HEK293T (cell line): ENCODE data around the gene AKR1B1.

Experiments used
- CTCF ChIA-PET: fragments of 350-600 bp; formaldehyde crosslinking; extraction: SDS; loops from one replicate; lab custom pipeline; 2021; ENCODE audit warnings: antibody characterized with exemption, inconsistent platforms; lab: Yijun Ruan, JAX
- POLR2A ChIA-PET: fragments of 350-600 bp; formaldehyde crosslinking; extraction: SDS; loops from one replicate; lab custom pipeline; 2020; ENCODE audit warnings: antibody characterized with exemption, inconsistent platforms; lab: Yijun Ruan, JAX
- DNase-seq: peaks from one replicate; pipeline ENCODE4 v3.0.0; 2012; ENCODE audit warnings: mixed read lengths; ENCODE audit errors: extremely low spot score
- ARNT ChIP-seq: fragments of 450-650 bp; IDR thresholded peaks from 2 replicates; pipeline ENCODE4 v1.6.1; 2017; ENCODE audit warnings: mild to moderate bottlenecking
- BHLHE40 ChIP-seq: fragments of 450-650 bp; IDR thresholded peaks from 2 replicates; pipeline ENCODE4 v1.6.1; 2016; ENCODE audit warnings: mild to moderate bottlenecking, moderate library complexity, borderline replicate concordance
- CTBP1 ChIP-seq: fragments of 450-650 bp; IDR thresholded peaks from 2 replicates; pipeline ENCODE4 v1.6.1; 2016; ENCODE audit warnings: borderline replicate concordance
- ELF4 ChIP-seq: fragments of 450-650 bp; IDR thresholded peaks from 2 replicates; pipeline ENCODE4 v1.6.1; 2017; ENCODE audit warnings: antibody characterized with exemption
- FOXA1 ChIP-seq: fragments of 450-650 bp; IDR thresholded peaks from 2 replicates; pipeline ENCODE4 v1.6.1; 2016; ENCODE audit warnings: mild to moderate bottlenecking
- FOXK2 ChIP-seq: fragments of 450-650 bp; IDR thresholded peaks from 2 replicates; pipeline ENCODE4 v1.6.1; 2016; ENCODE audit warnings: mild to moderate bottlenecking
- FOXM1 ChIP-seq: fragments of 450-650 bp; IDR thresholded peaks from 2 replicates; pipeline ENCODE4 v1.6.1; 2017; ENCODE audit warnings: mild to moderate bottlenecking, borderline replicate concordance
- HDGF ChIP-seq: fragments of 450-650 bp; IDR thresholded peaks from 2 replicates; pipeline ENCODE4 v1.6.1; 2017; ENCODE audit warnings: antibody characterized with exemption, borderline replicate concordance
- L3MBTL2 ChIP-seq: fragments of 450-650 bp; conservative IDR thresholded peaks from 2 replicates; pipeline ENCODE4 v1.6.1; 2016; ENCODE audit warnings: mild to moderate bottlenecking
- LEF1 ChIP-seq: fragments of 450-650 bp; IDR thresholded peaks from 2 replicates; pipeline ENCODE4 v1.6.1; 2017; ENCODE audit warnings: mild to moderate bottlenecking, borderline replicate concordance
- NFRKB ChIP-seq: fragments of 450-650 bp; IDR thresholded peaks from 2 replicates; pipeline ENCODE4 v1.6.1; 2016; ENCODE audit warnings: mild to moderate bottlenecking, moderate library complexity
- SP1 ChIP-seq: fragments of 450-650 bp; IDR thresholded peaks from 2 replicates; pipeline ENCODE4 v1.6.1; 2017
- SUZ12 ChIP-seq: fragments of 450-650 bp; IDR thresholded peaks from 2 replicates; pipeline ENCODE4 v1.6.1; 2016; ENCODE audit warnings: mild to moderate bottlenecking
- TARDBP ChIP-seq: fragments of 450-650 bp; IDR thresholded peaks from 2 replicates; pipeline ENCODE4 v1.6.1; 2016
- ZNF384 ChIP-seq: fragments of 450-650 bp; IDR thresholded peaks from 2 replicates; pipeline ENCODE4 v1.6.1; 2016
- TF ChIP-seq, protein P1 (sequence below): fragments of 450-650 bp; IDR thresholded peaks from 2 replicates; pipeline ENCODE4 v1.6.1; 2016

AKR1B1 gene

DNA sequence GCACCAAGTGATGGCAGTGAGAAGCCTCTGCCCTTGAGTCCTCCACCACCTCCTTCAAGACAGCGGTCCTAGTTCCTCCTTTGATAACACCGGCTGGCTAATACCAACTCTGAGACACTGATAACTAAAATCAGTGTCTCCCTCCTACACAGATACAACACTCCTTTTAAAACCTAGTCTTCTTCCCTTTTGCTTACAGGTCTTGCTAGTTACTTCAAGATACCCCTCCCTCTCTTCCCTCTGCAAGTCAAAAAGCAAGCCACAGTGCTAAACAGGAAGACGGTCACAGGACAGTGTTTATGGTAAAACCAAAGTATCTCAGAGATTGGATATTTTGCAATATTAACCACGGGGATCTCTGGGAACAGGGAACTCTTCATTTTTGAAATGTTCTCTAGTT is 4.6 kb downstream of the AKR1B1 start:
- CTCF ChIA-PET, result interaction anchor here (1.0 kb wide), 1 partner anchor 22 kb away, joined by 3 read pairs; no protein-coding TSS in a partner anchor
- POLR2A ChIA-PET, result no interaction called here
- TF ChIP-seq TARDBP (no peak), CTBP1 (no peak), SUZ12 (no peak)
- DNase-seq, result no peak

DNA sequence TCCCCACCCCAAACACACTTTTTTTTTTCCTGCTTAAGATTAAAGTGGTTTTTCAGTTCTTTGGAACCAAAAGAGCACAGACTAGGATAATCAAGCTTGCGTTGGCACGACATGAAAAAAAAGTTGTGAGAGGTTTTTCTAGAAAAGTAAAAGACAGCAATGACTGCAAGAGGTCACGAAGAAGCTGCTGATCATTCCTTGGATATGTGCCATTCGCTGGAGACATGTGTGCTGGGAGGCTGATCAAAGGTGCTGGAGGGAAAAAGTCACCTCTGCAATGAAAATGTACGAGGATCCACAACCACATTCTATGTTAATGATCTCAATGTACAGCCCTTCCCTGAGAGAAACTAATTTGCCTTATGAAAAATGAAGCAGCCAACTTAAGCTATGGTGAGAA is 5.4 kb downstream of the AKR1B1 start:
- CTCF ChIA-PET, result interaction anchor here (1.0 kb wide), 1 partner anchor 21 kb away, joined by 3 read pairs; no protein-coding TSS in a partner anchor
- TF ChIP-seq ARNT, result no peak
- no peak for TF ChIP-seq L3MBTL2
- no peak for TF ChIP-seq HDGF
- no peak for TF ChIP-seq SUZ12
- TF ChIP-seq FOXM1, result no peak
- TF ChIP-seq, protein P1, sequence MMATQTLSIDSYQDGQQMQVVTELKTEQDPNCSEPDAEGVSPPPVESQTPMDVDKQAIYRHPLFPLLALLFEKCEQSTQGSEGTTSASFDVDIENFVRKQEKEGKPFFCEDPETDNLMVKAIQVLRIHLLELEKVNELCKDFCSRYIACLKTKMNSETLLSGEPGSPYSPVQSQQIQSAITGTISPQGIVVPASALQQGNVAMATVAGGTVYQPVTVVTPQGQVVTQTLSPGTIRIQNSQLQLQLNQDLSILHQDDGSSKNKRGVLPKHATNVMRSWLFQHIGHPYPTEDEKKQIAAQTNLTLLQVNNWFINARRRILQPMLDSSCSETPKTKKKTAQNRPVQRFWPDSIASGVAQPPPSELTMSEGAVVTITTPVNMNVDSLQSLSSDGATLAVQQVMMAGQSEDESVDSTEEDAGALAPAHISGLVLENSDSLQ, result no peak
- TF ChIP-seq FOXK2, result no peak
- no peak for TF ChIP-seq BHLHE40
- no peak for TF ChIP-seq FOXA1
- POLR2A ChIA-PET, result no interaction called here
- DNase-seq, result no peak

DNA sequence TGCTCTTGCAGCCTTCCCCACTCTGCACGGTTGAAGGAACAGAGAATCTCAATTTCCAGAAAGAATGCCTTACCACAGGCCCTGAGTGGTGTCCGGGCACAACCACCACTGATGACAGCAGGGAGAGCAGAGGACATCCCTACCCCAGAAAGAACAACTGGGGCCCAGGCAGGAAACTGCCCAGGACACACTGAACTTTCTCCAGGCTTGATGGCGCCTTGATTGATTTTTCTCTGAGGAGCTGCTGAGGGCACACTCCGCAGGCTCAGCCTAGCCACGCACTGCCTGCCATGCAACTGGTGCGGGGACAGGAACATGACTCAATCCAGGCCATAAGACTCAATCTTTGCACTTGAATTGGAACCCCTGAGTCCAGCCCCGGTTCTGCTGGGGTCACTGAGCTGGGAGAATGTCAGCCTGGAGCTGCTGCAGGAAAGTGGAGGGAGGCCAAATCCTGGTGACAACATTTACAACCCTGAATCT is 5.9 kb downstream of the AKR1B1 start:
- ChIA-PET CTCF (no interaction called here), POLR2A (no interaction called here)
- no peak for DNase-seq
- TF ChIP-seq FOXK2 (no peak), FOXM1 (no peak), SP1 (no peak), HDGF (no peak), BHLHE40 (no peak), L3MBTL2 (no peak), CTBP1 (no peak), NFRKB (no peak), ZNF384 (no peak), SUZ12 (no peak), ARNT (no peak), ELF4 (no peak), TARDBP (no peak), LEF1 (no peak), FOXA1 (no peak)
- TF ChIP-seq, protein P1, result no peak

DNA sequence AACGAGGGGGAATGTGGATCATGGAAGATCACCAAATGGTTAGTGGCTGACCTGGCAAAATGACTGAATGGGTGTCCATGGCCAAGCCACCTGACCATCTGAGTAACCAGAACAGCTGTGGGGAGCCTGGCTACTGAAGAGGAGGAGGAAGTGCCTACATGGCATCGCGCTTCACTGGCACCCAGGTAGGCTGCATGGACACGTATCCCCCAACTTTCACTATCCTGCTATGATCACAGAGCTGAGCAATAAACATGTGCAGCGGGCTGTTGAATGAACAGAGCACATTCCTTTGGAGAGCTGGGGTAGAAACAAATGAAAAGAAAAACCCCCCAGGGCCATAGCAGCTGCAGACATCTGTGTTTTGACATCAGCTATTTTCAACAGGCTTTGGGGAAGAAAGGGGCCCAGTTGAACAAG is 6.5 kb downstream of the AKR1B1 start:
- ChIA-PET POLR2A (no interaction called here), CTCF (no interaction called here)
- no peak for DNase-seq
- no peak for TF ChIP-seq FOXM1

DNA sequence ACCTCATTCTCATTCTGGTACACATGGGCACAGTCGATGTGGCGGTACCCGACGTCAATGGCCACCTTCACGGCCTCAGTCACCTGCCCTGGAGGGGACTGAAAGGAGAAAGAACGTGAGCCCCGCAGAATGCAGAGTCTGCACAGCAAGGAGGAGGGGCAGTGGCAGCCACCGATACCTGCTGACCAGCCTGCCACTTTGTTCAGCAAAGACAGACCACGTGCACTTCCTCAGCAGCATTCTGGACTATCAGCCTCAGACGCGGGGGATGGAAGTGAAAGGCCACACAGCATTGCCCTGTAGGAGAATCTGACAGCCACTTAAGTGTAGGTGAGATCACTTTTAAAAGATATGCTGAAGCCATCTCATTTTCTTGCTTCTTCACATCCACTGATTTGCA is 7.2 kb downstream of the AKR1B1 start:
- POLR2A ChIA-PET, result no interaction called here
- CTCF ChIA-PET, result no interaction called here

DNA sequence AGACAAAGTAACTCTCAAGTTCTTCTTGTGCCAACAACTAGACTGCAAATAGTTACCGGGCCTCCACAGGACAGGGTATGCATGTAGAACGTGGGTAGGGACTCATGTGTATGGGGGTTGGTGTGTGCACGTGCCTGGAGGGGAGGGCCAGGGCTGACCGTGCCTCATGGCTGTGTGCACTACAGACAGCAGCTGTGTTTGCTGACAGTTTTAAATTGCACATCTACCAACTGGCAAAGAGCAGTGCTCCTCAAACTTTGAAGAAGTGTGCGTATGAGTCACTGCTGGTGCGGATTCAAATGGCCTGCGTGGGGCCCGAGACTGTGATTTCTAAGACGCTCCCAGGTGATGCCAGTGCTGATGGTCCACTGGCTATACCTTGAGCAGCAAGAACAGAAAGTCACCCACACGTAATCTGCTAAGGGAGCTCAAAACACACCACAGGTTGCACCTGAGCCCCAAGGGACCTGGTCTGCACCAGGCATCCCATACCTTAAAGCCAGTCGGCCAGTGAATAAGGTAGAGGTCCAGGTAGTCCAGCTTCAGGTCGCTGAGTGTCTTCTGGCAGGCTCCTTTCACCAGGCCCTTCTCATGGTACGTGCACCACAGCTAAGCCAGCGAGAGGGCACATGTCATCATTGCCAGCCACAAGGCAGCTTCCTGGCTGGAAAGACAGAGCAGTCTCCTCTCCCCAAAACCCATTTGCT is 8.5 kb downstream of the AKR1B1 start:
- TF ChIP-seq TARDBP, result no peak
- DNase-seq, result no peak
- POLR2A ChIA-PET, result no interaction called here
- CTCF ChIA-PET, result interaction anchor here (0.7 kb wide), 1 partner anchor 8 kb away, joined by 6 read pairs; no protein-coding TSS in a partner anchor

More for the DNA sequence above, 7.2 kb downstream of the AKR1B1 start:
- TF ChIP-seq, protein P1, result no peak
- no peak for TF ChIP-seq LEF1
- no peak for TF ChIP-seq BHLHE40
- no peak for TF ChIP-seq NFRKB
- no peak for TF ChIP-seq ZNF384
- TF ChIP-seq SP1, result no peak
- no peak for TF ChIP-seq HDGF
- DNase-seq, result no peak

DNA sequence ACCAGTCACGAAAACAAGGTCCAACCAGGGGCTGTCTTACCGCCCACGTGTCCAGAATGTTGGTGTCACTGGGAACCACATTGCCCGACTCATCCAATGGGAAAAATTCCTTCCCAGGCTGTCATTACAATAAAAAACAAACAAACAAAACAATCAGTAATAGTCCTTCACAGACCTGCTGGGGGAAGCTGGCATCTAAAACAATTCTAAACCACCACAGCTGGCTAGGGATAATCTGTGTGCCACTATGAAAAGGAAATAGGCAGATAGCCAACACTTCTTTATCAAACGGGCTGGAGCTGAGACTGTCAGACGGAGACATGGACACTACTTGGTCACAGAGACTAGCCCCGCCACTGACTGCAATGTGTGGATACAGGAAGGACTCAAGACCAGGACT is 9.2 kb downstream of the AKR1B1 start:
- TF ChIP-seq ARNT, result no peak
- DNase-seq, result no peak
- ChIA-PET CTCF (interaction anchor here (0.7 kb wide), 1 partner anchor 8 kb away, joined by 6 read pairs; no protein-coding TSS in a partner anchor), POLR2A (interaction anchor here (2.4 kb wide), 1 partner anchor 17 kb away, joined by 9 read pairs; no protein-coding TSS in a partner anchor)
